ENCODE data around the gene GPR152. TPM values are rescaled to one million over a fixed set of nuclear protein-coding genes. Genes with fewer than 3 reads are reported as not detected.

GPR152 gene
- total and polyA plus RNA-seq, 7 experiments from 2014 or later, result 1.4 to 1.5 TPM; not detected in 5

DNA sequence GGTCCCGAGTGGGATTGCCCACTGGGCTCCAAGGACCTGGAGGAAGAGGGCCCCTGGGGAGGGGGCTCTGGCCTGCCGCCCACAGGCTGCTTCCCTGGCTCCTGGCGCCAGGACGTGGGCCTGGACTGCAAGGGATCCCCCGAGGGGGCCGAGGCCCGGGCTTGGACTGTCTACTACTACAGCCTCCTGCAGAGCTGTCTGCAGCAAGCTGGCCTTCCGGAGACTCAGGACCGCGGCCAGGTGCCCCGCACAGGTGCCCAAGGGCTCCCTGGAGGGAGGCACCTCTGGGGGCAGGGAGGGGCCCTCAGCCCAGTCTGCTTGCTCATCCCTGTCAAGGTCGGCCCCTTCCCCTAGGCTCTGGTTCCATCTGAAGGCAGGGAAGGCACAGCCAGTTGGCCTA is 35.1 kb downstream of the GPR152 start:
- Histone ChIP-seq H3K9me3 (ENCODE audit: control insufficient read depth in 2 of 3, low read length in 3 of 3) (no peaks in the 10 kb centered on the region), H3K27ac (ENCODE audit: low read depth, low read length) (peak overlapping the region; percentile 77), H3K36me3 (ENCODE audit: control insufficient read depth in 2 of 3, insufficient read depth in 3 of 3, low read length in 3 of 3) (no peaks in the 10 kb centered on the region), H3K4me3 (ENCODE audit: low read length) (peak overlapping the region; percentile 46), H3K27me3 (ENCODE audit: control insufficient read depth in 2 of 2, insufficient read depth in 2 of 2, low read length in 2 of 2) (no peaks in the 10 kb centered on the region), H3K4me1 (ENCODE audit: control insufficient read depth in 2 of 2, insufficient read depth in 2 of 2, low read length in 2 of 2) (peaks cover 68 to 71% of the 10 kb centered on the region in 2 donors)
- ChIA-PET POLR2A (interaction anchor here (0.6 to 31.8 kb wide), 18 partner anchors 16 to 148 kb away, joined by 3 to 1530 read pairs (median 6); partner anchors contain the start of genes AIP, CABP4, CDK2AP2 and CORO1B), CTCF (interaction anchor here (0.8 to 6.0 kb wide), 5 partner anchors 9 to 48 kb away, joined by 3 to 67 read pairs (median 8); partner anchors contain the start of genes PPP1CA, PTPRCAP and TBC1D10C)
- ATAC-seq, result no peak
- H3K27me3 Mint-ChIP-seq, result peaks cover 0 to 25% (median 0%) of the 10 kb centered on the region in 5 donors
- H3K27ac Mint-ChIP-seq, result peak overlapping the region in 8 of 9 donors; percentile 94 to 100 (median 98)
- peaks cover 37 to 76% (median 55%) of the 10 kb centered on the region in 7 donors for H3K4me1 Mint-ChIP-seq
- H3K36me3 Mint-ChIP-seq, result peaks cover 0 to 6% (median 0%) of the 10 kb centered on the region in 5 donors
- no peaks in the 10 kb centered on the region for H3K9me3 Mint-ChIP-seq
- no peak for DNase-seq
- intact Hi-C loops (cut with micrococcal nuclease), result loop anchor here in 1 of 2 donors (1.0 kb wide), 6 partner anchors 8 to 91 kb away; partner anchors contain the start of genes CDK2AP2, PTPRCAP, RPS6KB2 and TMEM134
- peak overlapping the region in 9 of 10 donors; percentile 81 to 96 (median 89) for H3K4me3 Mint-ChIP-seq

DNA sequence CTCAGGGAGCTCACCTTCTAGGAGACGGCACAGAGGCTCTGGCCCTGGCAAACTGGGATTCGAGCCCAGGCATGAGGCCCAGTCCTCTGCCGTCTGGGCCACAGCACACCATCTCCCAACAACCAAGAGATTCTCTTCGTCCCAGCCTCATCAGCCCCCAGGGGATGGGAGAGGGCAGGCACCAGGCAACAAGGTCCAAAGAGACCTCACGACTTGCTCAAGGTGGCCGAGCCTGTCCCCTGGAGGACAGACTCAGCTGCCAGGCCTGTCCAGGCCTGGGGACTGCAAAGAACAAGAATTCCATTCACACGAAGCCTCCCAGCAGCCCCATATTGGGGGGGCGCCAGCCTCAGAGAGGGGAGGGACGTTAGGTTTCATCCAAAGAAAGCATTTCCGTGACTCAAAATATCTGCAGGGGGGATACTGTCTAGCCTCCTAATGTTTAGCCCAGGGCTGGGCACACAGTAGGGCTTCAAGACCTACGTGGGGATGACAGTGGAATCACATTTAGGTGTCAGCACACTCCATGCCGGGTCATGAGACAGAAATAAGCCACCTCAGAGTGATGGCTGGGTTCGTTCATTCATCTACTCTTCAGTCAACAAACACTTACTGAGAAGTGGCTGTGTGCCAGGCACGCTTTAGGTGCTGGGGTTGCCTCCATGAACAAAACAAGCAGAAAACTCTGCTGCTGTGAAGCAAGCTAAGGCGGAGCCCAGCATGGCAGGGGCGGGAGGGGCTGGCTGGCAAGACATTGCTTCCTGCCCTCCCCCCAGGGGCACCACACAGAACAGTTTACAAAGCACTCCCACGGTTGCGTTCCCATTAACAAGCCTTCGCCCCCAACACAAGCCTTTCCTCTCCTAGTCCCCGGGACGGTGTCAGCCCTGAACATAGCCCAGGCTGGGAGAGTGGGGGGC is 35.9 kb downstream of the GPR152 start:
- ChIA-PET POLR2A (interaction anchor here (0.6 to 31.8 kb wide), 14 partner anchors 17 to 147 kb away, joined by 3 to 1530 read pairs (median 5); partner anchors contain the start of genes AIP, CABP4, CDK2AP2 and CORO1B), CTCF (interaction anchor here (0.6 to 6.0 kb wide), 4 partner anchors 14 to 178 kb away, joined by 3 to 67 read pairs (median 5); partner anchors contain the start of genes PPP1CA, RAD9A and TBC1D10C)
- H3K27me3 Mint-ChIP-seq, result peaks cover 0 to 25% (median 0%) of the 10 kb centered on the region in 5 donors
- no peaks in the 10 kb centered on the region for H3K9me3 ChIP-seq (ENCODE audit: control insufficient read depth in 2 of 3, low read length in 3 of 3)
- no peaks in the 10 kb centered on the region for H3K27me3 ChIP-seq (ENCODE audit: control insufficient read depth in 2 of 2, insufficient read depth in 2 of 2, low read length in 2 of 2)
- peak overlapping the region; percentile 46 for H3K4me3 ChIP-seq (ENCODE audit: low read length)
- H3K4me1 ChIP-seq (ENCODE audit: control insufficient read depth in 2 of 2, insufficient read depth in 2 of 2, low read length in 2 of 2), result peaks cover 75 to 78% of the 10 kb centered on the region in 2 donors
- peak overlapping the region; percentile 42 to 100 (median 98) for H3K27ac Mint-ChIP-seq
- intact Hi-C loops (cut with micrococcal nuclease), result loop anchor here in 1 of 2 donors (1.0 kb wide), 6 partner anchors 7 to 92 kb away; partner anchors contain the start of genes CDK2AP2, PTPRCAP, RPS6KB2 and TMEM134
- H3K36me3 Mint-ChIP-seq, result peaks cover 0 to 6% (median 0%) of the 10 kb centered on the region in 5 donors
- H3K9me3 Mint-ChIP-seq, result no peaks in the 10 kb centered on the region
- peaks cover 39 to 82% (median 62%) of the 10 kb centered on the region in 7 donors for H3K4me1 Mint-ChIP-seq
- no peaks in the 10 kb centered on the region for H3K36me3 ChIP-seq (ENCODE audit: control insufficient read depth in 2 of 3, insufficient read depth in 3 of 3, low read length in 3 of 3)
- H3K27ac ChIP-seq (ENCODE audit: low read depth, low read length), result peak overlapping the region; percentile 77
- peak in 8 of 9 donors; percentile 61 to 95 (median 92) for DNase-seq
- H3K4me3 Mint-ChIP-seq, result peak overlapping the region; percentile 51 to 96 (median 90)
- ATAC-seq, result peak; percentile 71

DNA sequence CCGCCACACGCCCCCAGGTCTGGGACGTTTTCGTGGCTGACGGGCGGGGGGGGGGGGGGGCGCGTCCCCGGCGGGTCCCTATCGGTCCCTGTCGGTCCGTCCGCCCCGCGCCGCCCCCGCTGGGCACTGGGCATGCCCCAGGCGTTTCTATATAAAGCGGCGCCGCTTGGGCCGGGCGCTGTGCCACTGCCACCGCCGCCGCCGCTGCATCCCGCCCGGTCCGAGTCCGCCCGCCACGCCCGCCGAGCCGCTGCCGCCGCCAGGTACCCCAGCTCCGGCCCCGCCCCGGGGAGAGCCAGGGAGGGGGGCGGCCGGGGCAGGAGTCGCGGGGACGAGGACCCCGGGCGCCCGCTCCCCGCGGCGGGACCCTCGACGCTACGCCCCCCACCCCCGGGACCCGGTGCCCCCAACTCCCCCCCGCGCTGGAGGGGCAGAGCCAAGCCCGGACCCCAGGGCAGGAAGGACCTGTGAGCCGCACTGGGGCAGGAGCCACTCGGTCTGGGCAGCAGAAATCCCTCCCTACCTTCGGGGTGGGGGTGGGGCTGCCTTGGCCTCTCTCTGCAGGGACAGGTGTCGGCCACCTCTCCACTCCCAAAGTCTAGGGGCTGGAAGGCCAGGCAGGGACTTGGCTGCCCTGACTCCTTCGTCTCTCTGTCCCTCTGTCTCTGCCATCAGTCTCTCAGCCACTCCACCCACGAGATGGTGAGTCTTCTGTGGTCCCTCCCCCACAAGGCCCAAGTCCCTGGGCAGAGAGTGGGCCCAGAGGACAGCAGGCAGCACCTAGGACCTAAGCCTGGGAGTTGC is 36.8 kb downstream of the GPR152 start, which contains the start of gene CARNS1:
Gene CARNS1, plus strand, starts transcription at position 178 of the 804 bp plus-strand sequence. Its CDS starts 522 bp downstream, at position 700.
- H3K36me3 Mint-ChIP-seq, result peaks cover 0 to 9% (median 0%) of the 10 kb centered on the region in 5 donors
- peak within 1 kb of the TSS; percentile 46 for H3K4me3 ChIP-seq (ENCODE audit: low read length)
- ChIA-PET POLR2A (interaction anchor here (1.4 to 31.8 kb wide), 6 partner anchors 18 to 92 kb away, joined by 5 to 1530 read pairs (median 132); partner anchors contain the start of genes AIP, CDK2AP2, POLD4 and PPP1CA), CTCF (interaction anchor here (0.6 to 6.0 kb wide), 3 partner anchors 13 to 177 kb away, joined by 3 to 67 read pairs (median 3); partner anchors contain the start of genes PPP1CA, TBC1D10C and TMEM134)
- H3K27ac ChIP-seq (ENCODE audit: low read depth, low read length), result peak within 1 kb of the TSS; percentile 77
- peak within 1 kb of the TSS; percentile 44 to 99 (median 90) for H3K4me3 Mint-ChIP-seq
- H3K4me1 Mint-ChIP-seq, result peaks cover 43 to 87% (median 67%) of the 10 kb centered on the region in 7 donors
- H3K9me3 ChIP-seq (ENCODE audit: control insufficient read depth in 2 of 3, low read length in 3 of 3), result no peaks in the 10 kb centered on the region
- H3K4me1 ChIP-seq (ENCODE audit: control insufficient read depth in 2 of 2, insufficient read depth in 2 of 2, low read length in 2 of 2), result peaks cover 81 to 84% of the 10 kb centered on the region in 2 donors
- H3K27me3 ChIP-seq (ENCODE audit: control insufficient read depth in 2 of 2, insufficient read depth in 2 of 2, low read length in 2 of 2), result no peaks in the 10 kb centered on the region
- intact Hi-C loops (cut with micrococcal nuclease), result no loop called here
- no peaks in the 10 kb centered on the region for H3K9me3 Mint-ChIP-seq
- peaks cover 0 to 25% (median 0%) of the 10 kb centered on the region in 5 donors for H3K27me3 Mint-ChIP-seq
- ATAC-seq, result no peak
- no peak for DNase-seq
- no peaks in the 10 kb centered on the region for H3K36me3 ChIP-seq (ENCODE audit: control insufficient read depth in 2 of 3, insufficient read depth in 3 of 3, low read length in 3 of 3)
- peak within 1 kb of the TSS; percentile 18 to 100 (median 98) for H3K27ac Mint-ChIP-seq

DNA sequence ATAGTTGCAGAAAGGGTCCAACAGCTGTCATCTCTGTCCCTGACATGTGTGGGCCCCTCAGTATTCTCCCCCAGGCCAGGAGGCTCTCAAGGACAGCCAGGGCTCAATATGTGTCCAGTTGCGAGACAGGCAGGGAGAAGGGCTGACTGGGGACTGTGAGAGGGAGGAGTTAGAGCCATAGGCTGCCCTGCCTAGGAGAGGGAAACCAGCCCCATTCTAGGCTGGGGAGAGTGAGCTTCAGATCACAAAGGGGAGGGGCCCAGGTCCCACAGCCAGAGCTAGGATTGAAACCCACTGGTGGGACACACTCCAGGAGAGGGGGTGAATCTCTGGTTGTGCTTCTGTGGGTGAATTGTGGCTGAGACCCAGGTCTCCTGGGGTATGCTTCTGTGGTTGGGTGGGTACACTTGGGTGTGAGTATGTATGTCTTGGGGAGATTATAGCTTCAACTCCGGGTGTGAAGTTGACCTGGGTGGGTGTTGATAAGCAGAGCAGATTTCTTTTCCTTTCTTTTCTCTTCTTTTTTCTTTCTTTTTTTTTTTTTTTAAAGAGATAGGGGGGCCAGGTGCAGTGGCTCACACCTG is 39.2 kb downstream of the GPR152 start:
- peaks cover 0 to 23% (median 0%) of the 10 kb centered on the region in 5 donors for H3K27me3 Mint-ChIP-seq
- Histone ChIP-seq H3K27me3 (ENCODE audit: control insufficient read depth in 2 of 2, insufficient read depth in 2 of 2, low read length in 2 of 2) (no peaks in the 10 kb centered on the region), H3K4me3 (ENCODE audit: low read length) (no peak overlapping the region), H3K27ac (ENCODE audit: low read depth, low read length) (peak overlapping the region; percentile 35), H3K4me1 (ENCODE audit: control insufficient read depth in 2 of 2, insufficient read depth in 2 of 2, low read length in 2 of 2) (peaks cover 84 to 92% of the 10 kb centered on the region in 2 donors), H3K36me3 (ENCODE audit: control insufficient read depth in 2 of 3, insufficient read depth in 3 of 3, low read length in 3 of 3) (peaks cover 0 to 5% (median 0%) of the 10 kb centered on the region in 3 experiments), H3K9me3 (ENCODE audit: control insufficient read depth in 2 of 3, low read length in 3 of 3) (no peaks in the 10 kb centered on the region)
- no peaks in the 10 kb centered on the region for H3K9me3 Mint-ChIP-seq
- peak overlapping the region; percentile 31 to 92 (median 75) for H3K27ac Mint-ChIP-seq
- H3K36me3 Mint-ChIP-seq, result peaks cover 0 to 19% (median 2%) of the 10 kb centered on the region in 5 donors
- H3K4me3 Mint-ChIP-seq, result peak overlapping the region in 9 of 10 donors; percentile 45 to 100 (median 61)
- DNase-seq (no peak), ATAC-seq (no peak)
- intact Hi-C loops (cut with micrococcal nuclease), result no loop called here
- peaks cover 42 to 92% (median 70%) of the 10 kb centered on the region in 7 donors for H3K4me1 Mint-ChIP-seq
- ChIA-PET POLR2A (interaction anchor here (0.6 to 31.8 kb wide), 15 partner anchors 7 to 145 kb away, joined by 3 to 1530 read pairs (median 7); partner anchors contain the start of genes AIP, PITPNM1, POLD4 and PPP1CA), CTCF (interaction anchor here (1.3 to 2.5 kb wide), 3 partner anchors 11 to 26 kb away, joined by 4 to 21 read pairs (median 5); partner anchors contain the start of genes PPP1CA, PTPRCAP and TBC1D10C)

DNA sequence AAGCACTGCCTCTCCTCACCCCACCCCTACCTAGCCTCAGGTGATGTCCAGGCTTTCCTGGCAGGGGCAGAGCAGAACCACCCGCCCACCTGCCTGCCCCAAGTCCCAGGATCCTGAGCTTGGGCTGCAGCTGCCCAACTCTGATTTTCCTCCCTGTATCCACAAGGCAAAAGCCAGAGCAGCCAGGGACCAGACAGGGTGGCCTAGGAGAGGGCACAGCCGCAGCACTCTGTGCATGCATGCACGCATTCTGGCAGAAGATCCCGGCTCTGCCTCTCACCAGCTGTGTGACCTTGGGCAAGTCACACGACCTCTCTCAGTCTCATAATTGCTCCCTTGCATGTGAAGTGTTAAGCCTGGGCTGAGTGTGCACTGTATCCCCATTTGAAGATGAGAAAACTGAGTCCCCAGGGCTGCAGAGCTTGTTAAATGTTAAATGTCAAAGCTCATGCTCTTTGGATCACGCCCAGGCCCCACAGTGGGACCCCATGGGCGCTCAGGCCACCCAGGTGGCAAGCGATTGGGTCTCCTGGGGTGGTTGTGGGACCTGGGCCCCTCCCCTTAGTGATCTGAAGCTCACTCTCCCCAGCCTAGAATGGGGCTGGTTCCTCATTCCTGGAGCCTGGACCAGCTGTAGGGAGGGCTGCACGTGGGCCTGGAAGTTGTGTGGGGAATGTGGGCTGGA is 39.9 kb downstream of the GPR152 start:
- intact Hi-C loops (cut with micrococcal nuclease), result no loop called here
- ATAC-seq, result no peak
- Histone ChIP-seq H3K27me3 (ENCODE audit: control insufficient read depth in 2 of 2, insufficient read depth in 2 of 2, low read length in 2 of 2) (no peaks in the 10 kb centered on the region), H3K4me3 (ENCODE audit: low read length) (no peak overlapping the region), H3K9me3 (ENCODE audit: control insufficient read depth in 2 of 3, low read length in 3 of 3) (no peaks in the 10 kb centered on the region), H3K36me3 (ENCODE audit: control insufficient read depth in 2 of 3, insufficient read depth in 3 of 3, low read length in 3 of 3) (peaks cover 0 to 5% (median 0%) of the 10 kb centered on the region in 3 experiments), H3K27ac (ENCODE audit: low read depth, low read length) (peak overlapping the region; percentile 35), H3K4me1 (ENCODE audit: control insufficient read depth in 2 of 2, insufficient read depth in 2 of 2, low read length in 2 of 2) (peaks cover 84 to 92% of the 10 kb centered on the region in 2 donors)
- no peaks in the 10 kb centered on the region for H3K9me3 Mint-ChIP-seq
- peak overlapping the region in 8 of 10 donors; percentile 21 to 100 (median 62) for H3K4me3 Mint-ChIP-seq
- peaks cover 0 to 25% (median 3%) of the 10 kb centered on the region in 5 donors for H3K36me3 Mint-ChIP-seq
- CTCF ChIA-PET, result interaction anchor here (0.9 to 2.5 kb wide), 4 partner anchors 10 to 70 kb away, joined by 3 to 21 read pairs (median 4); partner anchors contain the start of genes AIP, PPP1CA, PTPRCAP and TBC1D10C
- POLR2A ChIA-PET, result interaction anchor here (0.7 to 31.8 kb wide), 17 partner anchors 8 to 144 kb away, joined by 3 to 1530 read pairs (median 6); partner anchors contain the start of genes AIP, POLD4, PPP1CA and PTPRCAP
- peaks cover 0 to 23% (median 0%) of the 10 kb centered on the region in 5 donors for H3K27me3 Mint-ChIP-seq
- peak overlapping the region in 8 of 9 donors; percentile 32 to 98 (median 92) for H3K27ac Mint-ChIP-seq
- DNase-seq, result no peak
- H3K4me1 Mint-ChIP-seq, result peaks cover 48 to 92% (median 71%) of the 10 kb centered on the region in 7 donors
